ENCODE measurements around the gene ALDH6A1. TPM values are rescaled to one million over a fixed set of nuclear protein-coding genes. Genes with fewer than 3 reads are reported as not detected.

ALDH6A1 gene
- total and polyA plus RNA-seq, 2 of the 8 experiments (the other 6 are each of a cell fraction or from before 2014, with no cell fraction given): 12.1 to 28.7 TPM

DNA sequence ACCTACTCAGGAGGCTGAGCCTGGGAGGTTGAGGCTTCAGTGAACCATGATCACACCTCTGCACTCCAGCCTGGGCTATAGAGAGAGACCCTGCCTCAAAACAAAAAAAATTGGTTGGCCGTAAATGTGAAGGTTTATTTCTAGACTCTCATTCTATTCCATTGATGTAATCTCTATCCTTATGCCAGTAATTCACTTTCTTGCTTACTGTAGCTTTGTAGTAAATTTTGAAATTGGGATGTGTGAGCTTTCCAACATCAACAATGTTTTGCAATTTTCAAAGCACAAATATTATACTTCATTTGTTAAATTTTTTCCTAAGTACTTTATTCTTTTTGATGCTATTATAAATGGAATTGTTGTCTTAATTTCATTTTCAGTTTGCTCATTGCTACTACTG lies 25.1 kb upstream of the ALDH6A1 start:
- POLR2A ChIA-PET (ENCODE audit: partially characterized antibody): interaction anchor here (1.1 kb wide), 1 partner anchor 119 kb away, joined by 3 read pairs; no protein-coding TSS in a partner anchor
- no peak overlapping the region for H3K4me2 ChIP-seq (ENCODE audit: insufficient read depth in 1 of 2, low read depth in 2 of 2, low read length in 2 of 2)
- no peak overlapping the region for H2BK120ac ChIP-seq (replicated peaks; ENCODE audit: low read depth, low read length)
- H3K79me2 ChIP-seq (ENCODE audit: control insufficient read depth in 1 of 2, insufficient read depth in 2 of 2, low read length in 2 of 2): 0 out of 4 replicates have a peak, but pooled peaks cover 0 to 3% of the 10 kb centered on the region in 2 experiments
- no peaks in the 10 kb centered on the region for H3K79me1 ChIP-seq (ENCODE audit: low read depth, low read length)
- no peak overlapping the region for H4K5ac ChIP-seq (ENCODE audit: insufficient read length, low read depth, low read length)
- no peak for DNase-seq (ENCODE audit: low read depth in 1 of 2, low spot score in 2 of 2)
- H3K9ac ChIP-seq (replicated peaks in 1 of 4; ENCODE audit: extremely low read depth in 1 of 4, low read depth in 3 of 4, low read length in 3 of 4): no peak overlapping the region
- H3K4me1 ChIP-seq (replicated peaks in 1 of 4; ENCODE audit: control insufficient read depth in 3 of 4, insufficient read depth in 4 of 4, low read length in 3 of 4): no peaks in the 10 kb centered on the region
- no peak overlapping the region for H4K91ac ChIP-seq (replicated peaks; ENCODE audit: insufficient read length, low read length)
- H3K27ac ChIP-seq (ENCODE audit: low read depth, low read length): no peak overlapping the region
- no peak overlapping the region for H3K18ac ChIP-seq (ENCODE audit: extremely low read depth, low read length)
- H2AK5ac ChIP-seq (ENCODE audit: low read depth, low read length): no peak overlapping the region
- H4K20me1 ChIP-seq (replicated peaks in 1 of 2; ENCODE audit: control insufficient read depth in 1 of 2, insufficient read depth in 2 of 2, low read length in 2 of 2): peaks cover 1% of the 10 kb centered on the region in 2 experiments
- no peak overlapping the region for H3K4ac ChIP-seq (replicated peaks; ENCODE audit: insufficient read length, low read depth, low read length)
- no peak overlapping the region for H3K56ac ChIP-seq (replicated peaks; ENCODE audit: insufficient read length, low read depth, low read length)
- no peaks in the 10 kb centered on the region; the same call in 1 of the 2 replicates for H3K23me2 ChIP-seq (ENCODE audit: low read depth, low read length)
- H2BK12ac ChIP-seq (ENCODE audit: low read depth, low read length): no peak overlapping the region
- no peak overlapping the region for H4K8ac ChIP-seq (ENCODE audit: extremely low read depth, insufficient read depth, low read length)
- H2BK5ac ChIP-seq (ENCODE audit: low read depth, low read length): no peak overlapping the region
- H3K23ac ChIP-seq (ENCODE audit: insufficient read length): no peak overlapping the region
- peaks cover 0 to 28% (median 7%) of the 10 kb centered on the region in 4 experiments; a peak in 4 of 8 replicates for H3K36me3 ChIP-seq (ENCODE audit: control insufficient read depth in 2 of 4, insufficient read depth in 4 of 4, low read length in 3 of 4)
- H3K27me3 ChIP-seq (replicated peaks in 1 of 4; ENCODE audit: control insufficient read depth in 3 of 4, extremely low read depth in 1 of 4, insufficient read depth in 3 of 4, low read length in 3 of 4): no peaks in the 10 kb centered on the region
- H2AFZ ChIP-seq (ENCODE audit: low read length): no peak overlapping the region
- H3K9me3 ChIP-seq (ENCODE audit: insufficient read depth in 2 of 2, low read depth in 1 of 2, low read length in 1 of 2): no peaks in the 10 kb centered on the region
- CTCF ChIA-PET (ENCODE audit: partially characterized antibody): interaction anchor here (0.9 to 1.4 kb wide), 2 partner anchors 80 to 184 kb away, joined by 3 to 4 read pairs; no protein-coding TSS in a partner anchor
- 88% methylated on average over 1 of the region's 1 CpG; no CpG with 5 or more reads in 1 of the 2 experiments for WGBS, 2 experiments (ENCODE audit: extremely low coverage in 1 of 2, insufficient coverage in 1 of 2, insufficient read length in 1 of 2, insufficient replicate concordance in 2 of 2, low coverage in 1 of 2, low lambda C conversion rate in 2 of 2, missing lambda C conversion rate in 1 of 2)
- no peak overlapping the region for H2BK15ac ChIP-seq (ENCODE audit: low read length)
- no peak overlapping the region for H2BK20ac ChIP-seq (ENCODE audit: low read length)
- no peak overlapping the region for H3K4me3 ChIP-seq (ENCODE audit: extremely low read depth in 1 of 4, insufficient read depth in 2 of 4, low read depth in 3 of 4, low read length in 4 of 4)
- no peak for FAIRE-seq
- H3K14ac ChIP-seq (ENCODE audit: insufficient read length): no peak overlapping the region
- TF ChIP-seq KDM5A (IDR thresholded peaks at IDR 0.05; ENCODE audit: low read length): no peak
- TF ChIP-seq RXRA (IDR thresholded peaks at IDR 0.05; ENCODE audit: insufficient read depth, low read depth, low read length): no peak
- no peak for TF ChIP-seq CHD2 (IDR thresholded peaks at IDR 0.05; ENCODE audit: low read length)
- TF ChIP-seq YY1 (IDR thresholded peaks at IDR 0.05; ENCODE audit: low read depth, low read length): no peak
- no peak for TF ChIP-seq SIRT6 (IDR thresholded peaks at IDR 0.05; ENCODE audit: low read length)
- no peak for TF ChIP-seq HDAC2 (IDR thresholded peaks at IDR 0.05; ENCODE audit: borderline replicate concordance in 1 of 2, low read depth in 2 of 2, low read length in 2 of 2)
- TF ChIP-seq POU5F1 (IDR thresholded peaks at IDR 0.05; ENCODE audit: low read depth, low read length): no peak
- no peak for TF ChIP-seq PHF8 (conservative IDR thresholded peaks at IDR 0.05; ENCODE audit: low read depth, low read length)
- no peak for TF ChIP-seq POLR2AphosphoS5 (IDR thresholded peaks at IDR 0.05; ENCODE audit: low read depth, low read length)
- no peak for TF ChIP-seq SP2 (IDR thresholded peaks at IDR 0.05; ENCODE audit: low read length)
- TF ChIP-seq, protein P1, sequence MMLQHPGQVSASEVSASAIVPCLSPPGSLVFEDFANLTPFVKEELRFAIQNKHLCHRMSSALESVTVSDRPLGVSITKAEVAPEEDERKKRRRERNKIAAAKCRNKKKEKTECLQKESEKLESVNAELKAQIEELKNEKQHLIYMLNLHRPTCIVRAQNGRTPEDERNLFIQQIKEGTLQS (IDR thresholded peaks at IDR 0.05; ENCODE audit: insufficient read depth, low read depth, low read length): no peak
- TF ChIP-seq, protein P2, sequence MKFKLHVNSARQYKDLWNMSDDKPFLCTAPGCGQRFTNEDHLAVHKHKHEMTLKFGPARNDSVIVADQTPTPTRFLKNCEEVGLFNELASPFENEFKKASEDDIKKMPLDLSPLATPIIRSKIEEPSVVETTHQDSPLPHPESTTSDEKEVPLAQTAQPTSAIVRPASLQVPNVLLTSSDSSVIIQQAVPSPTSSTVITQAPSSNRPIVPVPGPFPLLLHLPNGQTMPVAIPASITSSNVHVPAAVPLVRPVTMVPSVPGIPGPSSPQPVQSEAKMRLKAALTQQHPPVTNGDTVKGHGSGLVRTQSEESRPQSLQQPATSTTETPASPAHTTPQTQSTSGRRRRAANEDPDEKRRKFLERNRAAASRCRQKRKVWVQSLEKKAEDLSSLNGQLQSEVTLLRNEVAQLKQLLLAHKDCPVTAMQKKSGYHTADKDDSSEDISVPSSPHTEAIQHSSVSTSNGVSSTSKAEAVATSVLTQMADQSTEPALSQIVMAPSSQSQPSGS (IDR thresholded peaks at IDR 0.05; ENCODE audit: low read length): no peak
